ENCODE measurements around the gene ACBD7.

Gene ACBD7

DNA sequence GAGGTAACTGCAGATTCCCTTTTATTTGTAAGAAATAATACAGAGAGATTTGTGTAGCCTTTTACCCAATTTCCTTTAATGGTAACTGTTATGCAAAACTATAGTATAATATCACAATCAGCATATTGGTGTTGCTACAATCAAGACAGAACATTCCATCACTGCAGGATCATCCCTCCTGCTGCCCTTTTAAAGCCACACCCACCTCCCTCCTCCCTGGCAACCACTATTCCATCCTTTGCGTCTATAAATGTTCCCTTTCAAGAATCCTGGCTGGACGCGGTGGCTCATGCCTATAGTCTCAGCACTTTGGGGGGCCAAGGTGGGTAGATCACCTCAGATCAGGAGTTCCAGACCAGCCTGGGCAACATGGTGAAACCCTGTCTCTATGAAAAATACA, 13.2 kb downstream of the ACBD7 start:
- no peak for TF ChIP-seq TCF12 (IDR thresholded peaks at IDR 0.05; ENCODE audit: low read depth)
- no peak for TF ChIP-seq TAF1 (IDR thresholded peaks at IDR 0.05; ENCODE audit: low read depth)
- TF ChIP-seq RAD21 (IDR thresholded peaks at IDR 0.05; ENCODE audit: low read depth), result no peak
- TF ChIP-seq TEAD4 (IDR thresholded peaks at IDR 0.05), result no peak

DNA sequence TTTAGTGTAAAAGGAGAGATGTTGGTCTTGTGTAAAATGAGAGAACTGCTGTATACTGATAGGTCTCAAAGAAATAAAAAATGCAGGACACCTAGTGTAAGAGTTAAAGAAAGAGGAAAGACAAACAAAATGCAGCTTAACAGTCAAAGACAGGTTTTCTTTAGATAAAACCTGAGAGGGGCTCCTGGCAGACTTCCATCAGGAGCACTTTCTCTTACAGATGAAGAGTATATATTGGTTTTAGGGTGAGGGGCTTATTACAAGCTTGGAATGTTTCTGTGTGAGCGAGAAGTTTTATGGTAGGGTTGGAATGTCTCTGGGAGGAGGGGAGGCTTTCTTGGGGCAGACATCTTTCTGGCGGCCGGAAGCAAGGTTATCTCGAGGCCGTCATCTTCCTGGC, 16.2 kb downstream of the ACBD7 start:
- TF ChIP-seq EGR1 (IDR thresholded peaks at IDR 0.05) (no peak), CREB1 (IDR thresholded peaks at IDR 0.05; ENCODE audit: low read depth) (no peak), EP300 (IDR thresholded peaks at IDR 0.05; ENCODE audit: borderline replicate concordance) (no peak), TAF1 (IDR thresholded peaks at IDR 0.05; ENCODE audit: low read depth) (no peak), TEAD4 (IDR thresholded peaks at IDR 0.05) (no peak), ZBTB7A (IDR thresholded peaks at IDR 0.05; ENCODE audit: low read depth) (no peak), YY1 (IDR thresholded peaks at IDR 0.05; ENCODE audit: low read depth) (no peak), RAD21 (IDR thresholded peaks at IDR 0.05; ENCODE audit: low read depth) (no peak), NFIC (IDR thresholded peaks at IDR 0.05) (no peak), FOXM1 (IDR thresholded peaks at IDR 0.05; ENCODE audit: borderline replicate concordance, low read depth) (no peak), CEBPB (IDR thresholded peaks at IDR 0.05) (no peak), TCF12 (IDR thresholded peaks at IDR 0.05; ENCODE audit: low read depth) (no peak)
- TF ChIP-seq, protein P1, sequence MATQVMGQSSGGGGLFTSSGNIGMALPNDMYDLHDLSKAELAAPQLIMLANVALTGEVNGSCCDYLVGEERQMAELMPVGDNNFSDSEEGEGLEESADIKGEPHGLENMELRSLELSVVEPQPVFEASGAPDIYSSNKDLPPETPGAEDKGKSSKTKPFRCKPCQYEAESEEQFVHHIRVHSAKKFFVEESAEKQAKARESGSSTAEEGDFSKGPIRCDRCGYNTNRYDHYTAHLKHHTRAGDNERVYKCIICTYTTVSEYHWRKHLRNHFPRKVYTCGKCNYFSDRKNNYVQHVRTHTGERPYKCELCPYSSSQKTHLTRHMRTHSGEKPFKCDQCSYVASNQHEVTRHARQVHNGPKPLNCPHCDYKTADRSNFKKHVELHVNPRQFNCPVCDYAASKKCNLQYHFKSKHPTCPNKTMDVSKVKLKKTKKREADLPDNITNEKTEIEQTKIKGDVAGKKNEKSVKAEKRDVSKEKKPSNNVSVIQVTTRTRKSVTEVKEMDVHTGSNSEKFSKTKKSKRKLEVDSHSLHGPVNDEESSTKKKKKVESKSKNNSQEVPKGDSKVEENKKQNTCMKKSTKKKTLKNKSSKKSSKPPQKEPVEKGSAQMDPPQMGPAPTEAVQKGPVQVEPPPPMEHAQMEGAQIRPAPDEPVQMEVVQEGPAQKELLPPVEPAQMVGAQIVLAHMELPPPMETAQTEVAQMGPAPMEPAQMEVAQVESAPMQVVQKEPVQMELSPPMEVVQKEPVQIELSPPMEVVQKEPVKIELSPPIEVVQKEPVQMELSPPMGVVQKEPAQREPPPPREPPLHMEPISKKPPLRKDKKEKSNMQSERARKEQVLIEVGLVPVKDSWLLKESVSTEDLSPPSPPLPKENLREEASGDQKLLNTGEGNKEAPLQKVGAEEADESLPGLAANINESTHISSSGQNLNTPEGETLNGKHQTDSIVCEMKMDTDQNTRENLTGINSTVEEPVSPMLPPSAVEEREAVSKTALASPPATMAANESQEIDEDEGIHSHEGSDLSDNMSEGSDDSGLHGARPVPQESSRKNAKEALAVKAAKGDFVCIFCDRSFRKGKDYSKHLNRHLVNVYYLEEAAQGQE (IDR thresholded peaks at IDR 0.05; ENCODE audit: low read depth), result no peak
- TF ChIP-seq, protein P2, sequence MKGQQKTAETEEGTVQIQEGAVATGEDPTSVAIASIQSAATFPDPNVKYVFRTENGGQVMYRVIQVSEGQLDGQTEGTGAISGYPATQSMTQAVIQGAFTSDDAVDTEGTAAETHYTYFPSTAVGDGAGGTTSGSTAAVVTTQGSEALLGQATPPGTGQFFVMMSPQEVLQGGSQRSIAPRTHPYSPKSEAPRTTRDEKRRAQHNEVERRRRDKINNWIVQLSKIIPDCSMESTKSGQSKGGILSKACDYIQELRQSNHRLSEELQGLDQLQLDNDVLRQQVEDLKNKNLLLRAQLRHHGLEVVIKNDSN (IDR thresholded peaks at IDR 0.05), result no peak
- TF ChIP-seq, protein P3, sequence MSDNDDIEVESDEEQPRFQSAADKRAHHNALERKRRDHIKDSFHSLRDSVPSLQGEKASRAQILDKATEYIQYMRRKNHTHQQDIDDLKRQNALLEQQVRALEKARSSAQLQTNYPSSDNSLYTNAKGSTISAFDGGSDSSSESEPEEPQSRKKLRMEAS (IDR thresholded peaks at IDR 0.05), result no peak

DNA sequence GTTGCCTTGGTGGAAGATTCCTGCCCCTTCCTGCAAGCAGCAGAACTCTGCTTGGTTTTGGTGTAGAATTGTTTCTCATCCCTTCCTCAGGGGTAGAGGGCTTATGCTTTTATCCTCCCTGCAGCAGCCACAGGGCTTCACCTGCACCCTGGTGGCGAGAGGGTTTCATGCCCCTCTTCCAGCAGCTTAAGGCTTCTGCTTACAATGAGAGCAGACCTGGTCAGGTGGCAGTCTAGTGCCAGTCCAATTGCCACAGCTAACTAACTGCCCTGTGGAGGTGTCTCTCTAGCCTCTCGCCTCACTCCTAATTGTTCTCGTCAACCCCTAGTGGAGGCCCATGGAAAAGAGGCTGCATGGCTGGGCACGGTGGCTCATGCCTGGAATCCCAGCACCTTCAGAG, 19.3 kb downstream of the ACBD7 start:
- TF ChIP-seq EGR1 (IDR thresholded peaks at IDR 0.05), result no peak

DNA sequence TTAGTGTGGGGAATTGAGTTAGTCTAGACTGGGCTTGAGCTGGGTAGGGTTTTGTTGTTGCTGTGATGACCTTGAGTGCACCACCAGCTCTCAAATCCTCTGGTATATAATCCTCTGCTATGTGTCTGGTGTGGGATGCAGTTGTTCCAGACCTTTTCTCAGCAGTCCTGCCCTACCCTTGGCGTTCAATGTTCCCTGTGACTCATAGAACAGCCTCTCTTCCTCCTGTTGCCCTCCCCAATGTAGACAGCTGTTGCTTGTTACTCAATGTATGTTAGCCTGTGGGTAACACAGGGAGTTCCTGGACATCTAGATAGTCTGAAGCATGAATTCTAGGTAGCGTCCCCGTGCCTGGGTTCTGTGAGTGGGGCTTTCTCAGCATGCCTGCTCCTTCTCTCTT, 19.8 kb downstream of the ACBD7 start:
- TF ChIP-seq NFIC (IDR thresholded peaks at IDR 0.05) (no peak), TEAD4 (IDR thresholded peaks at IDR 0.05) (no peak), ZBTB7A (IDR thresholded peaks at IDR 0.05; ENCODE audit: low read depth) (no peak), TCF12 (IDR thresholded peaks at IDR 0.05; ENCODE audit: low read depth) (no peak), FOXM1 (IDR thresholded peaks at IDR 0.05; ENCODE audit: borderline replicate concordance, low read depth) (no peak), RAD21 (IDR thresholded peaks at IDR 0.05; ENCODE audit: low read depth) (no peak), CREB1 (IDR thresholded peaks at IDR 0.05; ENCODE audit: low read depth) (no peak), TAF1 (IDR thresholded peaks at IDR 0.05; ENCODE audit: low read depth) (no peak), CEBPB (IDR thresholded peaks at IDR 0.05) (no peak), YY1 (IDR thresholded peaks at IDR 0.05; ENCODE audit: low read depth) (no peak), EGR1 (IDR thresholded peaks at IDR 0.05) (no peak), EP300 (IDR thresholded peaks at IDR 0.05; ENCODE audit: borderline replicate concordance) (no peak)
- TF ChIP-seq, protein P3 (IDR thresholded peaks at IDR 0.05), result no peak
- TF ChIP-seq, protein P1 (IDR thresholded peaks at IDR 0.05; ENCODE audit: low read depth), result no peak
- TF ChIP-seq, protein P2 (IDR thresholded peaks at IDR 0.05), result no peak

DNA sequence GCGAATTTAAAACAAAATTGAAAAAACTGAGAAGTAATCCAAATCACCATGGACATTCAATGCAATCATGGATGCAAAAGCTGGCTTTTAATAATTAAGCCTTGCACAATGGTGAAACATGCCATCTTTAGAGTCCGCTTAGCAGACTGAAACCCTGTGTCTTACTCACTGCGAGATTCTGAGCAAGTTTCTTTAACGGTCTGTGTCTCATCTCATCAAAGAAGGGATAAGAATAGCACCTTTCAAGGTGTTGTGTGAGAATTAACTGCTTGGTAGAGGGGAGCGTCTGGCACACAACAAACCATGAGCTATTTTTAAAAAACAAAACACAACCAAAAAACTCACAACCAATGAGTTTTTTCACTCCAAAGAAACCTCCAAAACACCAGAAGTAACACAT, 21.4 kb downstream of the ACBD7 start:
- TF ChIP-seq EP300 (IDR thresholded peaks at IDR 0.05; ENCODE audit: borderline replicate concordance), result no peak
- TF ChIP-seq, protein P3 (IDR thresholded peaks at IDR 0.05), result no peak
- TF ChIP-seq YY1 (IDR thresholded peaks at IDR 0.05; ENCODE audit: low read depth), result no peak
- TF ChIP-seq CREB1 (IDR thresholded peaks at IDR 0.05; ENCODE audit: low read depth), result no peak
- no peak for TF ChIP-seq TCF12 (IDR thresholded peaks at IDR 0.05; ENCODE audit: low read depth)
- TF ChIP-seq FOXM1 (IDR thresholded peaks at IDR 0.05; ENCODE audit: borderline replicate concordance, low read depth), result no peak
- TF ChIP-seq TAF1 (IDR thresholded peaks at IDR 0.05; ENCODE audit: low read depth), result no peak
- TF ChIP-seq TEAD4 (IDR thresholded peaks at IDR 0.05), result no peak
- TF ChIP-seq ZBTB7A (IDR thresholded peaks at IDR 0.05; ENCODE audit: low read depth), result no peak
- no peak for TF ChIP-seq EGR1 (IDR thresholded peaks at IDR 0.05)
- no peak for TF ChIP-seq NFIC (IDR thresholded peaks at IDR 0.05)

DNA sequence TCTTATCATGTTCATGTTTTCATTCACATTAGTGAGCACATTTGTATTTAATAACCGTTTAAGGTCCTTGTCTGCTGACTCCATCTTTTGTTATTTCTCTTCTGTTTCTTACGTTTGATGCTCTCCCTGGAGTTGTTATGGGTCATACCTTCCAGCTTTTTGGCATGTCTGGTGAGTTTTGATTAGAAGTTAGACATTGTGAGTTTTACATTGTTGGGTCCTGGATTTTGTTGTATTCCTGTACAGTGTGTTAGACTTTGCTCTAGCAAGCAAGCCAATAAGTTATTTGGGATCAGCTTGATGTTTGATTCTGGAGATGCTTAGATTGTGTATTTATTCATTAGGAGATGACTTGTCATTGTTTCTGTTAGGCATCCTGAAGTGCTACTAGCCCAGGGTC, 27.9 kb downstream of the ACBD7 start:
- TF ChIP-seq FOXM1 (IDR thresholded peaks at IDR 0.05; ENCODE audit: borderline replicate concordance, low read depth) (no peak), CEBPB (IDR thresholded peaks at IDR 0.05) (no peak), ZBTB7A (IDR thresholded peaks at IDR 0.05; ENCODE audit: low read depth) (no peak), YY1 (IDR thresholded peaks at IDR 0.05; ENCODE audit: low read depth) (no peak), TCF12 (IDR thresholded peaks at IDR 0.05; ENCODE audit: low read depth) (no peak), EP300 (IDR thresholded peaks at IDR 0.05; ENCODE audit: borderline replicate concordance) (no peak), TEAD4 (IDR thresholded peaks at IDR 0.05) (no peak), NFIC (IDR thresholded peaks at IDR 0.05) (no peak), RAD21 (IDR thresholded peaks at IDR 0.05; ENCODE audit: low read depth) (no peak), EGR1 (IDR thresholded peaks at IDR 0.05) (no peak), CREB1 (IDR thresholded peaks at IDR 0.05; ENCODE audit: low read depth) (no peak), TAF1 (IDR thresholded peaks at IDR 0.05; ENCODE audit: low read depth) (no peak)
- TF ChIP-seq, protein P3 (IDR thresholded peaks at IDR 0.05), result no peak
- TF ChIP-seq, protein P1 (IDR thresholded peaks at IDR 0.05; ENCODE audit: low read depth), result no peak
- TF ChIP-seq, protein P2 (IDR thresholded peaks at IDR 0.05), result no peak
